GM21526 (cell line): ENCODE results near the gene CFAP74.

Source experiments
- ATAC-seq: cut with Tn5 transposase; IDR thresholded peaks from one replicate; pipeline ENCODE4 v1.9.1; 2021; ENCODE audit warnings: moderate library complexity; ENCODE audit not compliant: unreplicated experiment, low FRiP score

Gene CFAP74

DNA sequence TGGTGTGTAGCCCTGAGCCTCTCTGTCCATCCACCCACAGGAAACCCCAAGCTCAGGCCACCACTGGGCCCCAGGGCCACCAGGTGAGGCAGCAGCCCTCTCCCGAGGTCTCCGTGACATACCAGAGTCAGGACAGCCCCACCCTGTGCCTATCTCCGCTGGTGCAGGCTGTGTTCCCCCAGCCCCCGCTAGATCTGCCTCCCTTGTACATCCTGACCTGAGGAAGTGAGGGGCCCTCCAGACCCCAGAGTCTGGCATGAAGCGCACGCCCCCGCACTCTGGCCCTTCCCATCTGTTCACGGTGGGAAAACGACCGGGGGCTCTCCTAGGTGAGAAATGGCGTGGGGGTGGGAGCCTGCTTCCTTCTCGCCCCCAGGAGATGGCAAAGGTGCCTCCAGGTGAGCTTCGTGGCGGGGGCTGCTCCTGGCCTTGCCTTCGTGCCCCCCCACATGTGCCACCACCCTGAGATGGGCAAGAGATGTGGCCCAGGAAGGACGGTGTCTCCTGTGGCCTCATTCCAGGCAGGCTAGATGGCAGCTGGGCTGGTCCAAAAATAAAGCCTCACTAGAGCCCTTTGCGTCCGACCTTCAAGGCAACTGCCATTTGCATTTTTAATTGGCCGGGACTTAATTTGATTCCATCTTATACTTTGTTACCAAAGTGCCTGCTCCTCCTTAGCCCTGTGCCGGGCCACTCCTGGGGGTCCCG is 18.6 kb upstream of the CFAP74 start:
- no peak for ATAC-seq

GRCh38 chr1:2021550-2021949 is 18.0 kb upstream of the CFAP74 start:
- ATAC-seq = no peak

DNA sequence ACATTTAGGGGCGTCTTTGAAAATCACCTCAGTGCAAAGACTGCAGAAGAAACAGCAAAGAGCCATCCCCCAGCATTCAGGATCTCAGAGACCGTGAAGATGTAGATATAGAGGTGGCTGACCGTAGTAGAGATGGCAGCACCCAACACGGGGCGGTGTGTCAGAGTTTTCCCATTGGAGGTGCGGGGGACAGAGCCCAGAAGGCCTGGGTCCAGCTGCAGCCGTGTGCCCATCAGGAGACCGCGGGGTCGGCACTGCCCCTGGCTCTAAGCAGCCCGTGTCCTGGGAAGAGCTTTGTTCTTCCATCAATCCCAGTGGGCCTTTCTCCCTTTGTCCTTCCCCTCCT is 16.7 kb upstream of the CFAP74 start:
- no peak for ATAC-seq

DNA sequence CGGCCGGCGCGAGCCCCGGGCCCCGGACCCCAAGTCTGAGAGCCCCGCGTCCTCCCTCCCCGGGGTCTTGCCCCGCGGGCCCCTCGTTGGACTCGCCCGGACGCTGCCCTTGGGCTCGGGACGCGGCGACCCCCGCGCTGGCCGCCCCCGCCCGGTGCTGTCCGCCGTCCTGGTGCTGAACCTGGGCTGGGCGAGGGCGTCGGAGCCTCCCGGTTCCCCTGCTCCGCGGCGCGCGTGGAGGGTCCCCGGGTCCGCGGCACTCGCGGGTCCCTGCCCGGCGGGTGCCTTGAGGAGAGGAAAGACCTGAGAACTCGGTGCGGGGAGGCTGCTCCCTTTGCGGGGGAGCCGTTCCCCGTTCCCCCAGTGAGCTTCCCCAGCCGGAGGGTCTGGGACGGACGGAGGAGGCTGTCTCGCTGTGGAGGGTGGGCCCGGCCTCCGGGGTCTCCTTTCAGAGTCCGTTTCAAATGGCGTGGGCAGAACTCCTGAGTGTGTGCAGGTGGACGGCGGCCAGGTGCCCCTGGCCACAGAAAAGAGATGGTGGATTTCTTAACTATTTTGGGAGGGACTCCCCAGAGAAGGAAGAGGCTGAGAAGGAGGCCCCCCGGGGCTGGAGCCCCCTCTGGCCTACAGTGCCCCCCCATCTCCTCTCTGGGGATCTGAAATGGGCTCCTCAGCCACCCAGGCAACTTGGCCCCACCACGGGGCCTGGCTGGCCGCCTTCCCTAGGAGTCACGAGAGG is 16.2 kb upstream of the CFAP74 start:
- ATAC-seq = no peak

DNA sequence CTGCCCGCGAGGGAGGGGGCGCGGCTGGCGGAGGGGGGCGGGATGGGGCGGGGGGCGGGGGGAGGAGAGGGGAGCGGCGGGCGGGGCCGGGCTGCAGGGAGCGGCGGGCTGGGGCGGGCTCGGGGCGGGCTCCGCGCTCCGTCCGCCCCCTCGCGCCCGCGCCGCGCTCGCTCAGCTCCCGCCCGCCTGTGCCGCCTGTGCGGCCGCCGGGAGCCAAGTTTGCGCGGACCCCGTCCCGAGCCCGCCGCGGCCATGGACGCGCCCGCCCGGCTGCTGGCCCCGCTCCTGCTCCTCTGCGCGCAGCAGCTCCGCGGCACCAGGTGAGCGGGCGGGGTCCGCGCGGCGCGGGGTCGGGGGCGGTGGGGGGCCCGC is 15.6 kb upstream of the CFAP74 start, which contains the start of gene GABRD:
Gene GABRD (plus strand): TSS at position 174 of the 372 bp plus-strand sequence. CDS start 79 bp downstream, at position 253.
- ATAC-seq = no peak

GRCh38 chr1:2018217-2019171 is 14.9 kb upstream of the CFAP74 start:
- no peak for ATAC-seq

DNA sequence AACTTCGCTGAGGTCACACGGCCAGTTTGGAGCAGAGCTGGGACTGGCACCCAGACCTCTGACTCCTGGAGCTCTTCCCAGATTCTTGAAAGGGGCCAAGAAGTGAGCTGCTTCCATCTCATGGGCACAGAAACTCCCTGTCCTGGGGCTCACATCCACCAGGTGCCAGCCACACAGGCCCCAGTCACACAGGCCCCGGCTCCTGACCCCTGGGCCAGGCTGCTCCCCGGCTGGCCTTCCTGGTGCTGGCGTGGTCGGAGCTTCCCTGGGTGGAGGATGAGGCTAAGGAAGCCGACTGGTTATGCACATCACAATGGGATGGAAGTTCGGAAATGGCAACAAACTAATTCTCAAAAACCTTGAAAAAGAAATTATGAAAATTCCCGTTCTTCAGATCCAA is 12.5 kb upstream of the CFAP74 start:
- ATAC-seq = no peak

DNA sequence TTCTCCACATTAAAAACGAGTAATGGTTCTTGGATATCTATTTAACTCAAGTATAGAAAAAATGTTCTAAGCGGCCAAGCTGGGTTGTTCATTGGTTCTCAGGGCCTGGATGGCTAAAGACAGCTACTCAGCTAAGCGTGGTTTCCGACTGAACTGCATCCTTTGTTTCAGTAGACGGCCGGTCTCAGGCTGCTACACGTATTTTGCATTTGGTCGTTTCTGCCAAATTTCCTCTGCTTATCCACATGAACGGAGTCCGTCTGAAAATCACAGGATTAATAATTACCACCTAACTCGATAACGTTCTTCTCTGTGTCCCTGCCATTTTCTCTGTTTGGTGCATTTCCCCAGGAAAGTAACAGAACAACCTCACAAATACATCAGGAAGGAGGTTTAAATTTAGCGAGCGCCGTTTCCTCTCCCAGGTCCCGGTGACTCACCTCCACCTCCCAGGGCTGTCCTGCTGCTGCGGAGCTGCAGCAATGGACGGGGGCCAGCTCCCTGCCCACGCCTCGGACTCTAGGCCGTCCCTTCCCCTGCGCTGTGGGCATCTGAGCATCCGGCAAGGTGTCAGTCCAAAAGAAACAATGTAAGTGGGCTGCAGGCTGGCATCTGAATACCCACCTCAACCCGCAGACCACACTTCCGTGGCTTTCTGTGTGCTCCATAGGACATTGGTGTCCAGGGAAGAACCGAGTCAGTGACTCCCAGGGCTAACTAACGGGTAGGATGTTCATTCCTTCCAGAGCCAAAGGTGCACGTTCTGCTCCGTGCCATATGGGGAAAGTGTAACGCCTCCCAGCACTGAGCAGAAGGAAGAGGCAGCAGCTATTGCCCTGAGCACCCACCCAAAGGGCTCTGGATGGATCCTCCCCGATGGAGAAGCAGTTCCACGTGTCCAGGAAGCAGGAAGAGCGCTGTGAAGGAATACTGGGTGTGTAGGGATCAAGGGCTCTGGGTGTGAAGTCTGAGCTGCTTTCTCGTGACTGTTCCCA is 11.5 kb upstream of the CFAP74 start:
- ATAC-seq = no peak

GRCh38 chr1:2014181-2014580 is 10.6 kb upstream of the CFAP74 start:
- ATAC-seq = no peak

GRCh38 chr1:2009101-2010053 is 5.8 kb upstream of the CFAP74 start:
- ATAC-seq = no peak

DNA sequence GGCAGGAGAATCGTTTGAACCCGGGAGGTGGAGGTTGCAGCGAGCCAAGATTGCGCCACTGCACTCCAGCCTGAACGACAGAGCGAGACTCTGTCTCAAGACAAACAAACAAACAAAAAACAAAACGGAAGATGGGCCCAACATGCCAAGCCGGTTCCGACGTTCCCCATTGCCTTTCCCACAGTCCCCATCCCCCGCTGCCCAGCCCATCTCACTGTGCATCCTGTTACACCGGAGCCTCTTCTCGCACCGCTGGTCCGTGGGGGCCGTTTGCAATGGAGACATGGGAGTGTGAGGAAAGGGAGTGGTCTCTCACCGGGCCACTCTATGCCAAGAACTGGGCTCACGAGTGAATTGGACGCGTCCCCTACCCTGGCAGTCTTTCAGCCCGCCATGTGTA is 1.3 kb upstream of the CFAP74 start:
- no peak for ATAC-seq

DNA sequence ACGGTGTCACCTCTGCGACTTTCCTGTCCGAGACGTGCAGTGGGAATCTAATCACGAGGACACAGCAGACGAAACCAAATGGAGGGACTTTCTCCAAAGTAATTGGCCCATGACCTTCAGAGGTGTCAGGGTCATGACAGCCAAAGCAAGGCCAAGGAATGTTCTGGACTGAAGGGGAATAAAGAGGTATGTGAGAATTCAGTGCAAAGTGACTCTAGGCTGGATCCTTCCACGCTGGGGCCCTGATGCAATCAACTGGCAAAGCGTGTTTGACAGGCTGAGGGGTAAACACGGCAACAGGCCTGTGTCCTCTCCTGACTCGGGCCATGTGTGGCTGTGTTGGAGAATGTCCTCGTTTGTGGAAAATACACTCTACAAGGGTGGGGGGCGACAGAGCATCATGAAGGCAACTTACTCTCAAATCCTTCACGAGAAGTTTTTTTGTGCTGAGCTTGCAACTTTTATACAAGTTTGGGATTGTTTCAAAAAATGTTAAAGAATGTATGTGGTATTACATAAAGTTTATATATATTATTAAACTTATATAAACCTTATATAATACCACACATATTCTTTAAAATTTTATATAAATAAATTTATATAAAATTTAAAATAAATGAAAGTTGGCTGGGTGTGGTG is 1.7 kb downstream of the CFAP74 start:
- no peak for ATAC-seq

- no peak for ATAC-seq
Observed at GRCh38 chr1:2000850-2001249, 2.7 kb downstream of the CFAP74 start.

- ATAC-seq = no peak
Observed at GRCh38 chr1:2000432-2000831, 3.2 kb downstream of the CFAP74 start.

- ATAC-seq = no peak
Observed at GRCh38 chr1:1997576-1997975, 6.0 kb downstream of the CFAP74 start.

GRCh38 chr1:1996207-1996651 is 7.4 kb downstream of the CFAP74 start:
- ATAC-seq = no peak

- no peak for ATAC-seq
Observed at GRCh38 chr1:1994536-1994935, 9.1 kb downstream of the CFAP74 start.

DNA sequence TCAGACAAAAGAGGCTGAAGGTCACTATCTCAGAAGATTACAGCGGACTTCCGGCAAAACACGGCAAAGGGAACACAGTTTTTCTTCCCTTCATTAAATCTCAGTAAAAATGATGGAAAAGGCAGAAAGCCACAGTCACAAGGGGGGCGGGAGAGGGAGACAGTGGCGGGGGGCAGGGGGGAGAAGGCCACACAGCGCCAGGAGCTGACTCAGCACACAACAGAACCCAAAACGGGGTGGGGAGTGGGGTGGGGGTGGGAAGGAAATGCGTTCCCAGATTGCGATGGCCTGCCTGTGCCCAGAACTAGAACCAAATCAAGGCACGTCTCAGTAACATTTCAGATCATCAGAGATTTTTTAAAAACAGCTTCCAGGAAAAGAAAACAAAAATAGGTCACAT is 13.4 kb downstream of the CFAP74 start:
- ATAC-seq = no peak
